ENCODE results near the gene NT5DC1. TPM values are rescaled to one million over a fixed set of nuclear protein-coding genes. Genes with fewer than 3 reads are reported as not detected.

NT5DC1 gene
- total RNA-seq, 1 donor, result 7.8 TPM

- no peak overlapping the region for H3K4me3 ChIP-seq (ENCODE audit: low read depth, low read length)
- DNase-seq (ENCODE audit: low read depth), result no peak
Observed at GRCh38 chr6:116062496-116062895, 38.2 kb upstream of the NT5DC1 start.

GRCh38 chr6:116064666-116065065, 36.0 kb upstream of the NT5DC1 start:
- DNase-seq (ENCODE audit: low read depth), result no peak
- TF ChIP-seq CTCF (IDR thresholded peaks at IDR 0.05; ENCODE audit: insufficient read depth, low read depth, low read length), result no peak
- no peak overlapping the region for H3K4me3 ChIP-seq (ENCODE audit: low read depth, low read length)

More at GRCh38 chr6:116062496-116062895, 38.2 kb upstream of the NT5DC1 start:
- no peak for TF ChIP-seq CTCF (IDR thresholded peaks at IDR 0.05; ENCODE audit: insufficient read depth, low read depth, low read length)

GRCh38 chr6:116066789-116067188, 33.9 kb upstream of the NT5DC1 start:
- DNase-seq (ENCODE audit: low read depth), result no peak
- no peak for TF ChIP-seq CTCF (IDR thresholded peaks at IDR 0.05; ENCODE audit: insufficient read depth, low read depth, low read length)

GRCh38 chr6:116070101-116070500, 30.6 kb upstream of the NT5DC1 start:
- TF ChIP-seq CTCF (IDR thresholded peaks at IDR 0.05; ENCODE audit: insufficient read depth, low read depth, low read length), result no peak
- DNase-seq (ENCODE audit: low read depth), result no peak

More at GRCh38 chr6:116066789-116067188, 33.9 kb upstream of the NT5DC1 start:
- no peak overlapping the region for H3K4me3 ChIP-seq (ENCODE audit: low read depth, low read length)

GRCh38 chr6:116070616-116071389, 29.9 kb upstream of the NT5DC1 start:
- H3K4me3 ChIP-seq (ENCODE audit: low read depth, low read length), result no peak overlapping the region
- DNase-seq (ENCODE audit: low read depth), result no peak
- TF ChIP-seq CTCF (IDR thresholded peaks at IDR 0.05; ENCODE audit: insufficient read depth, low read depth, low read length), result no peak

More at GRCh38 chr6:116070101-116070500, 30.6 kb upstream of the NT5DC1 start:
- no peak overlapping the region for H3K4me3 ChIP-seq (ENCODE audit: low read depth, low read length)

GRCh38 chr6:116072368-116072767, 28.3 kb upstream of the NT5DC1 start:
- DNase-seq (ENCODE audit: low read depth), result no peak
- no peak for TF ChIP-seq CTCF (IDR thresholded peaks at IDR 0.05; ENCODE audit: insufficient read depth, low read depth, low read length)
- H3K4me3 ChIP-seq (ENCODE audit: low read depth, low read length), result no peak overlapping the region
